ENCODE data around the gene NDUFAB1. TPM values are rescaled to one million over a fixed set of nuclear protein-coding genes. Genes with fewer than 3 reads are reported as not detected.
"Not testable (repeated sequence)": the region's sequence is repeated elsewhere in the genome, so short reads cannot be mapped to it uniquely, and the experiment has no call there.

Gene NDUFAB1
- 254 and 325 TPM in 2 replicates for total RNA-seq (2014; rRNA removed; shearing (Covaris generic))

- peak; percentile 83 for DNase-seq (ENCODE audit: low spot score)
Observed at GRCh38 chr16:23595951-23596720, at the start of gene NDUFAB1. TSS of gene NDUFAB1 (minus strand) at chr16:23596316. CDS start at chr16:23596290, 26 bp downstream.

GRCh38 chr16:23642246-23642774 is 46.2 kb upstream of the NDUFAB1 start:
- no peak for DNase-seq (ENCODE audit: low spot score)

- DNase-seq (ENCODE audit: low spot score): peak; percentile 84
Observed at GRCh38 chr16:23640931-23641765, 45.0 kb upstream of the NDUFAB1 start, which contains the start of the genes DCTN5 and PALB2. TSS of gene DCTN5 (plus strand) at chr16:23641466. CDS start at chr16:23641543, 77 bp downstream. TSS of gene PALB2 (minus strand) at chr16:23641310. CDS start at chr16:23641157, 153 bp downstream.

- DNase-seq (ENCODE audit: low spot score): peak; percentile 4
Observed at GRCh38 chr16:23640615-23640930, 44.5 kb upstream of the NDUFAB1 start.

- DNase-seq (ENCODE audit: low spot score): no peak
Observed at GRCh38 chr16:23635958-23636357, 39.8 kb upstream of the NDUFAB1 start.

GRCh38 chr16:23634461-23635036 is 38.4 kb upstream of the NDUFAB1 start:
- DNase-seq (ENCODE audit: low spot score): no peak

GRCh38 chr16:23631874-23632273 is 35.8 kb upstream of the NDUFAB1 start:
- DNase-seq (ENCODE audit: low spot score): not testable (repeated sequence)

GRCh38 chr16:23629516-23629915 is 33.4 kb upstream of the NDUFAB1 start:
- DNase-seq (ENCODE audit: low spot score): no peak

- DNase-seq (ENCODE audit: low spot score): no peak
Observed at GRCh38 chr16:23624092-23624491, 28.0 kb upstream of the NDUFAB1 start.

GRCh38 chr16:23615805-23616204 is 19.7 kb upstream of the NDUFAB1 start:
- DNase-seq (ENCODE audit: low spot score): no peak

GRCh38 chr16:23611936-23612335 is 15.8 kb upstream of the NDUFAB1 start:
- DNase-seq (ENCODE audit: low spot score): no peak

- DNase-seq (ENCODE audit: low spot score): not testable (repeated sequence)
Observed at GRCh38 chr16:23610905-23611304, 14.8 kb upstream of the NDUFAB1 start.

- DNase-seq (ENCODE audit: low spot score): no peak
Observed at GRCh38 chr16:23609929-23610328, 13.8 kb upstream of the NDUFAB1 start.

- peak; percentile 89 for DNase-seq (ENCODE audit: low spot score)
Observed at GRCh38 chr16:23608194-23608593, 12.1 kb upstream of the NDUFAB1 start.

GRCh38 chr16:23607726-23608125 is 11.6 kb upstream of the NDUFAB1 start:
- no peak for DNase-seq (ENCODE audit: low spot score)

GRCh38 chr16:23597003-23597756 is 1.1 kb upstream of the NDUFAB1 start:
- DNase-seq (ENCODE audit: low spot score): no peak

- no peak for DNase-seq (ENCODE audit: low spot score)
Observed at GRCh38 chr16:23595246-23595950, 718 bp downstream of the NDUFAB1 start.

GRCh38 chr16:23594186-23594585 is 1.9 kb downstream of the NDUFAB1 start:
- no peak for DNase-seq (ENCODE audit: low spot score)

GRCh38 chr16:23590181-23590580 is 5.9 kb downstream of the NDUFAB1 start:
- DNase-seq (ENCODE audit: low spot score): no peak

GRCh38 chr16:23587726-23588125 is 8.4 kb downstream of the NDUFAB1 start:
- no peak for DNase-seq (ENCODE audit: low spot score)
